Smooth muscle cell (in vitro differentiated cells): ENCODE data around the gene PRR9. TPM values are rescaled to one million over a fixed set of nuclear protein-coding genes. Genes with fewer than 3 reads are reported as not detected.

ENCODE experiments used
- DNase-seq: peaks from one replicate; lab custom pipeline; 2025; ENCODE audit not compliant: unreplicated experiment; lab: John Stamatoyannopoulos, UW
- H2AFZ ChIP-seq: fragments of 200-600 bp; sonication (generic); 2 replicates; pipeline ENCODE4 v1.6.0; 2016; ENCODE audit warnings: antibody characterized with exemption, low read depth, mild to moderate bottlenecking
- H3F3A ChIP-seq: fragments of 200-600 bp; sonication (generic); 2 replicates; pipeline ENCODE4 v1.6.0; 2017; ENCODE audit warnings: antibody characterized with exemption, low read depth
- H3K27ac ChIP-seq: fragments of 200-600 bp; sonication (generic); 2 replicates; pipeline ENCODE4 v1.5.1; 2016; ENCODE audit warnings: low read depth, mild to moderate bottlenecking
- H3K27me3 ChIP-seq: fragments of 200-600 bp; sonication (generic); 2 replicates; pipeline ENCODE4 v1.6.1; 2016; ENCODE audit warnings: low read depth, mild to moderate bottlenecking
- H3K36me3 ChIP-seq: fragments of 200-600 bp; sonication (generic); 2 replicates; pipeline ENCODE4 v1.5.1; 2016; ENCODE audit warnings: low read depth
- H3K4me1 ChIP-seq: fragments of 200-600 bp; sonication (generic); 2 replicates; pipeline ENCODE4 v1.5.1; 2016; ENCODE audit warnings: low read depth
- H3K4me2 ChIP-seq: fragments of 200-600 bp; sonication (generic); 2 replicates; pipeline ENCODE4 v1.6.0; 2016; ENCODE audit warnings: mild to moderate bottlenecking
- H3K4me3 ChIP-seq: fragments of 200-600 bp; sonication (generic); 2 replicates; pipeline ENCODE4 v1.5.1; 2016; ENCODE audit warnings: mild to moderate bottlenecking
- H3K79me2 ChIP-seq: fragments of 200-600 bp; sonication (generic); 2 replicates; pipeline ENCODE4 v1.6.0; 2016; ENCODE audit warnings: low read depth, mild to moderate bottlenecking
- H3K9ac ChIP-seq: fragments of 200-600 bp; sonication (generic); 2 replicates; pipeline ENCODE4 v1.6.0; 2016; ENCODE audit warnings: low read depth
- H3K9me3 ChIP-seq: fragments of 200-600 bp; sonication (generic); replicated peaks from 2 replicates; pipeline ENCODE4 v1.5.1; 2016; ENCODE audit warnings: low read depth
- H4K20me1 ChIP-seq: fragments of 200-600 bp; sonication (generic); 2 replicates; pipeline ENCODE4 v1.6.0; 2016; ENCODE audit warnings: low read depth
- WGBS: methylation state at CpG from one replicate; pipeline ENCODE4 v1.1.7; 2016; ENCODE audit warnings: low lambda C conversion rate; 5-methylcytosine and 5-hydroxymethylcytosine counted together
- polyA plus RNA-seq: library from polyadenylated mRNA; unstranded; fragments of >200 nt; fragmentation: Nextera tagmentation; extraction: Ambion mirVana; gene quantifications from 2 replicates; pipeline ENCODE4 v1.2.1, GENCODE V29; 2016
- total RNA-seq: library from RNA; depleted of rRNA; stranded (reverse); fragments of >200 nt; gene quantifications from 2 replicates; pipeline ENCODE4 v1.2.3, GENCODE V29; 2014
- TF ChIP-seq, protein P1 (sequence below): fragments of 200-600 bp; sonication (generic); IDR thresholded peaks from 2 replicates; pipeline ENCODE4 v1.5.1; 2017; ENCODE audit warnings: borderline replicate concordance, mild to moderate bottlenecking, antibody characterized with exemption; ENCODE audit not compliant: insufficient read depth, poor library complexity, severe bottlenecking

PRR9 gene
- total and polyA plus RNA-seq, 2 experiments from 2014 or later: 3.0 to 9.0 TPM

DNA sequence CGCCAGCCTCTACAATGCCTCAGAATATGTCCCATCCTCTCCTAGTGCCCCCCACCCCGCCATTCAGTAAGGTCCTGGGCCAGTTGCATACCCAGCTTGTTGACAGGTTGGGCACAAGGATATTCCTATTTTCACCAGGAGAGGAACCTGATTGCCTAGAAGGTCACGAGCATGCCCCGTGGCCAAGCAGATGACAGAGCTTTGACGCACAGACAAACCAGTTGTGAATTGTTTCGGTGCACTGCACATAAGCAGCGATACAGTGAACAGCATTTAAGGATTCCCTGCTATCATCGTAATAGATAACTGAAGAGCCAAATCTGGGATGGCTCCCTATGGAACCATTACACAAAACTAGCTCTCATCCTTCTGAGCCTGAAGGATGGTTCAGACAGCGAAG is 10.8 kb upstream of the PRR9 start:
- Histone ChIP-seq H3K27ac (no peak overlapping the region), H3K79me2 (no peaks in the 10 kb centered on the region), H3K9ac (no peak overlapping the region), H3K4me1 (no peaks in the 10 kb centered on the region), H3K4me3 (no peak overlapping the region), H3K4me2 (no peak overlapping the region), H3K9me3 (no peaks in the 10 kb centered on the region), H2AFZ (no peak overlapping the region), H4K20me1 (no peaks in the 10 kb centered on the region), H3K27me3 (no peaks in the 10 kb centered on the region), H3K36me3 (no peaks in the 10 kb centered on the region), H3F3A (no peaks in the 10 kb centered on the region)
- TF ChIP-seq, protein P1, sequence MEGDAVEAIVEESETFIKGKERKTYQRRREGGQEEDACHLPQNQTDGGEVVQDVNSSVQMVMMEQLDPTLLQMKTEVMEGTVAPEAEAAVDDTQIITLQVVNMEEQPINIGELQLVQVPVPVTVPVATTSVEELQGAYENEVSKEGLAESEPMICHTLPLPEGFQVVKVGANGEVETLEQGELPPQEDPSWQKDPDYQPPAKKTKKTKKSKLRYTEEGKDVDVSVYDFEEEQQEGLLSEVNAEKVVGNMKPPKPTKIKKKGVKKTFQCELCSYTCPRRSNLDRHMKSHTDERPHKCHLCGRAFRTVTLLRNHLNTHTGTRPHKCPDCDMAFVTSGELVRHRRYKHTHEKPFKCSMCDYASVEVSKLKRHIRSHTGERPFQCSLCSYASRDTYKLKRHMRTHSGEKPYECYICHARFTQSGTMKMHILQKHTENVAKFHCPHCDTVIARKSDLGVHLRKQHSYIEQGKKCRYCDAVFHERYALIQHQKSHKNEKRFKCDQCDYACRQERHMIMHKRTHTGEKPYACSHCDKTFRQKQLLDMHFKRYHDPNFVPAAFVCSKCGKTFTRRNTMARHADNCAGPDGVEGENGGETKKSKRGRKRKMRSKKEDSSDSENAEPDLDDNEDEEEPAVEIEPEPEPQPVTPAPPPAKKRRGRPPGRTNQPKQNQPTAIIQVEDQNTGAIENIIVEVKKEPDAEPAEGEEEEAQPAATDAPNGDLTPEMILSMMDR: no peak
- no peak for DNase-seq
- WGBS: 69% methylated on average over 9 of the region's 9 CpGs

DNA sequence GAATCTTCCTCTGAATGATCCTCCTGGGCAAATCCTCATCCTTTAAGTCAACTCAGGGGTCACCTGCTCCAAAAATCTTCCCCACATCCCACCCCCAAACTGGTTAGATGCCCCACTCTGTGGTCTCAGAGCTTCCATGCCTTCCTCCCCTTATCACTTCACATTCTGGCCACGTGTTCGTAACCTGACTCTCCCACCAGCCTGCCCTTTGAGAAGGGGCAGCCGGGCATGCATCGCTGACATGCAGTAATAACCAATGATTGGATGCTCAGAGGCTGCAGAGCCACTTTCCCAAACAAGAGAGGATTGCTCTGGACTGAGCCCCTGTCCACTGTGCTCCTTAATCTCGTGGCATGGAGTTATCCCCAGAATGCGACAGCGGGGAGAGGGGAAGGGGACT is 7.2 kb upstream of the PRR9 start:
- 70% methylated on average over 7 of the region's 7 CpGs for WGBS
- DNase-seq: no peak

DNA sequence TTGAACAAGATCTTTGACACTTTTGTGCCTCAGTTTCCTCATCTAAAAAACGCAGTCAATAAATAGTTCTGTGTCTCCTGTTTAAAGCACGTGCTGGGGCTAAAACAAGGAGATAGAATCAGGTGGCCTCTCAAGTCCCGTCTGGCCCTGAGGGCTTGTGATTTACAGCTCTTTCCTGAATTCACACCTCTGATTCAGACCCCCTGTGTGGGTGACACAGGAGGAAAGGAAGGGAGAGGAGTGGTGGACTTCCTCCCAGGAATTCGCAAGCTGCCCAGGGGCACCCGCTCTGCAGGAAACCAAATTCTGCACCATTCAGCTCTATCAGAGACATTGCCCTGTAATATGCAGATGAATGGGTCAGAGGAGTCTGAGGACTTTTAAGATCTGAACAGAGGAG is 5.2 kb upstream of the PRR9 start:
- no peak overlapping the region for H2AFZ ChIP-seq
- H3F3A ChIP-seq: no peaks in the 10 kb centered on the region
- no peaks in the 10 kb centered on the region for H3K79me2 ChIP-seq
- no peak overlapping the region for H3K27ac ChIP-seq
- TF ChIP-seq, protein P1: no peak
- whole genome bisulfite sequencing: 57% methylated on average over 5 of the region's 5 CpGs
- no peaks in the 10 kb centered on the region for H4K20me1 ChIP-seq
- no peak overlapping the region for H3K9ac ChIP-seq
- no peak overlapping the region for H3K4me2 ChIP-seq
- H3K27me3 ChIP-seq: no peaks in the 10 kb centered on the region
- H3K9me3 ChIP-seq: no peaks in the 10 kb centered on the region
- DNase-seq: no peak
- H3K4me3 ChIP-seq: no peak overlapping the region
- no peaks in the 10 kb centered on the region for H3K36me3 ChIP-seq
- no peaks in the 10 kb centered on the region for H3K4me1 ChIP-seq

More for the DNA sequence above, 7.2 kb upstream of the PRR9 start:
- TF ChIP-seq, protein P1: no peak
- no peak overlapping the region for H3K4me3 ChIP-seq
- no peaks in the 10 kb centered on the region for H3K27me3 ChIP-seq
- H3K9me3 ChIP-seq: no peaks in the 10 kb centered on the region
- no peak overlapping the region for H3K4me2 ChIP-seq
- H3K4me1 ChIP-seq: no peaks in the 10 kb centered on the region
- no peak overlapping the region for H3K9ac ChIP-seq
- H2AFZ ChIP-seq: no peak overlapping the region
- no peaks in the 10 kb centered on the region for H4K20me1 ChIP-seq
- H3K27ac ChIP-seq: no peak overlapping the region
- H3K79me2 ChIP-seq: no peaks in the 10 kb centered on the region
- no peaks in the 10 kb centered on the region for H3F3A ChIP-seq
- H3K36me3 ChIP-seq: no peaks in the 10 kb centered on the region

DNA sequence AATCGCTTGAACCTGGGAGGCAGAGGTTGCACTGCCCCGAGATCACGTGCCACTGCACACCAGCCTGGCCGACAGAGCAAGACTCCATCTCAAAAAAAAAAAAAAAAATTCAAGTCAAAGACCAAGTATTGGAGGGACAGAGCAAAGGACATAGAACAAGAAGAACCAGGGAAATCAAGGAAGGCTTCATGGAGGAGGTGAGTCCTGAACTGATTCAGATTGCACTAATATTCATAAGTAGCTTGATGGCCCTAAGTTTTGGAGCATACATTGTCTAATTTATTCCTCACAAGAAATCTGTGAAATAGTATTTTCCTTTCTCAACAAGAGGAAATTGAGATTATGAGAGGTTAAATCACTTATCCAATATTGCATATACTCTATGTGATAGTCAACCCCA is 3.9 kb upstream of the PRR9 start:
- H3K9me3 ChIP-seq: no peaks in the 10 kb centered on the region
- H3K4me1 ChIP-seq: no peaks in the 10 kb centered on the region
- H3K9ac ChIP-seq: no peak overlapping the region
- no peak overlapping the region for H2AFZ ChIP-seq
- TF ChIP-seq, protein P1: no peak
- H3K4me3 ChIP-seq: no peak overlapping the region
- no peaks in the 10 kb centered on the region for H4K20me1 ChIP-seq
- no peak overlapping the region for H3K4me2 ChIP-seq
- WGBS: 86% methylated on average over 4 of the region's 4 CpGs
- no peak for DNase-seq
- H3K27me3 ChIP-seq: no peaks in the 10 kb centered on the region
- no peaks in the 10 kb centered on the region for H3K36me3 ChIP-seq
- no peaks in the 10 kb centered on the region for H3F3A ChIP-seq
- H3K79me2 ChIP-seq: no peaks in the 10 kb centered on the region
- H3K27ac ChIP-seq: no peak overlapping the region
